Natural killer cell treated with Interleukin-12 subunit alpha and Interleukin-12 subunit beta and Interleukin-15 and Interleukin-18, amount 100 ng/mL, for 72 hours (primary cell): ENCODE data around the gene KCNE5. TPM values are rescaled to one million over a fixed set of nuclear protein-coding genes. Genes with fewer than 3 reads are reported as not detected.
"Not testable (repeated sequence)": the region's sequence is repeated elsewhere in the genome, so short reads cannot be mapped to it uniquely, and the experiment has no call there.

Experiments used
- ATAC-seq, 2 donors: fragments of 150-1000 bp; cut with Tn5 transposase in 1 of 2; sonication (Bioruptor Pico), chemical (Tn5 transposase) in 1 of 2; 2 replicates each; pipeline ENCODE4 v1.10.0; 2021
- DNase-seq: peaks from one replicate; pipeline ENCODE4 v3.0.0; 2022; ENCODE audit warnings: low spot score
- H3K27ac Mint-ChIP-seq, 2 donors: 1 replicate in 1 of 2; 2 replicates in 1 of 2; pipeline ENCODE4 v1.8.0; 2022; ENCODE audit warnings: mixed read lengths in 2 of 2, mild to moderate bottlenecking in 1 of 2, moderate library complexity in 1 of 2
- H3K27me3 Mint-ChIP-seq, 2 donors: 1 replicate in 1 of 2; 2 replicates in 1 of 2; pipeline ENCODE4 v1.8.0; 2022; ENCODE audit warnings: mixed read lengths in 2 of 2
- H3K36me3 Mint-ChIP-seq: one replicate; pipeline ENCODE4 v1.8.0; 2022; ENCODE audit warnings: mixed read lengths
- H3K4me1 Mint-ChIP-seq, 2 donors: 1 replicate in 1 of 2; 2 replicates in 1 of 2; pipeline ENCODE4 v1.8.0; 2022; ENCODE audit warnings: low read depth in 2 of 2, mixed read lengths in 2 of 2, mild to moderate bottlenecking in 1 of 2
- H3K4me3 Mint-ChIP-seq: one replicate; pipeline ENCODE4 v1.8.0; 2022; ENCODE audit warnings: mixed read lengths
- H3K9me3 Mint-ChIP-seq: 2 replicates; pipeline ENCODE4 v1.8.0; 2022; ENCODE audit warnings: mixed read lengths
- total RNA-seq, 2 donors: library from RNA; stranded (reverse); gene quantifications; one replicate each; pipeline ENCODE4 v1.2.3, GENCODE V29; 2022

Gene KCNE5, protein sequence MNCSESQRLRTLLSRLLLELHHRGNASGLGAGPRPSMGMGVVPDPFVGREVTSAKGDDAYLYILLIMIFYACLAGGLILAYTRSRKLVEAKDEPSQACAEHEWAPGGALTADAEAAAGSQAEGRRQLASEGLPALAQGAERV
- total RNA-seq = 1 to 10 TPM in 1 of 2 donors, under 1 TPM in 1; 0.83 to 1.1 TPM

- Mint-ChIP-seq H3K4me3 (no peak within 1 kb of the TSS), H3K27me3 (peaks cover 0 to 5% of the 10 kb centered on the region in 2 donors), H3K9me3 (no peaks in the 10 kb centered on the region), H3K4me1 (peaks cover 16% of the 10 kb centered on the region in 2 donors), H3K27ac (no peak within 1 kb of the TSS), H3K36me3 (no peaks in the 10 kb centered on the region)
- ATAC-seq = peak in 1 of 2 donors; percentile 50
- no peak for DNase-seq
These were observed at the start of gene KCNE5 for GRCh38 chrX:109624641-109625616. Gene KCNE5 (minus strand): TSS chrX:109625172. CDS start chrX:109625020, 152 bp downstream.

GRCh38 chrX:109672239-109672638 lies 47.3 kb upstream of the KCNE5 start:
- no peaks in the 10 kb centered on the region for H3K36me3 Mint-ChIP-seq
- no peak overlapping the region for H3K27ac Mint-ChIP-seq
- no peaks in the 10 kb centered on the region for H3K27me3 Mint-ChIP-seq
- no peak for DNase-seq
- H3K4me3 Mint-ChIP-seq = no peak overlapping the region
- ATAC-seq = no peak
- H3K4me1 Mint-ChIP-seq = no peaks in the 10 kb centered on the region
- no peaks in the 10 kb centered on the region for H3K9me3 Mint-ChIP-seq

GRCh38 chrX:109671170-109671569 lies 46.2 kb upstream of the KCNE5 start:
- not testable (repeated sequence) for H3K27me3 Mint-ChIP-seq, H3K9me3 Mint-ChIP-seq, ATAC-seq, H3K36me3 Mint-ChIP-seq, DNase-seq, H3K4me1 Mint-ChIP-seq, H3K4me3 Mint-ChIP-seq, H3K27ac Mint-ChIP-seq

DNA sequence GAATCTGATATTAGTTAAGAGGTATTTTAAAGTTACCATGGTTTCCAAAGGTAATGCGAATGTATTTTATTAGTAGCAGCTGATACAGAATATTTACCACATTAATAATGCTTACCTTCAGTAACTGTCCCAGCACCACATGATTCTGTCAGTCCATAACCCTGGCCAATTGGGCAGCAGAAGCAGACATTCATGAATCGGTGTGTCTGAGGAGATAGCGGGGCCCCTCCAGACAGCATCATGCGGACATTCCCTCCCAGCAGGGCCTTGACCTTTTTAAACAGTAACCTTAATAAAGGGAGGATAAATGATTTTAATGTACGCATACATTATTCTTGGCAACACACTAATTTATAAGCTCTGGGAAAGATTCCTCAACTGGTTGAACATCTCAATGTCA lies 43.0 kb upstream of the KCNE5 start:
- DNase-seq (no peak), ATAC-seq (no peak)
- Mint-ChIP-seq H3K27ac (no peak overlapping the region), H3K27me3 (no peaks in the 10 kb centered on the region), H3K36me3 (peaks cover 8% of the 10 kb centered on the region), H3K9me3 (no peaks in the 10 kb centered on the region), H3K4me1 (no peaks in the 10 kb centered on the region), H3K4me3 (no peak overlapping the region)

DNA sequence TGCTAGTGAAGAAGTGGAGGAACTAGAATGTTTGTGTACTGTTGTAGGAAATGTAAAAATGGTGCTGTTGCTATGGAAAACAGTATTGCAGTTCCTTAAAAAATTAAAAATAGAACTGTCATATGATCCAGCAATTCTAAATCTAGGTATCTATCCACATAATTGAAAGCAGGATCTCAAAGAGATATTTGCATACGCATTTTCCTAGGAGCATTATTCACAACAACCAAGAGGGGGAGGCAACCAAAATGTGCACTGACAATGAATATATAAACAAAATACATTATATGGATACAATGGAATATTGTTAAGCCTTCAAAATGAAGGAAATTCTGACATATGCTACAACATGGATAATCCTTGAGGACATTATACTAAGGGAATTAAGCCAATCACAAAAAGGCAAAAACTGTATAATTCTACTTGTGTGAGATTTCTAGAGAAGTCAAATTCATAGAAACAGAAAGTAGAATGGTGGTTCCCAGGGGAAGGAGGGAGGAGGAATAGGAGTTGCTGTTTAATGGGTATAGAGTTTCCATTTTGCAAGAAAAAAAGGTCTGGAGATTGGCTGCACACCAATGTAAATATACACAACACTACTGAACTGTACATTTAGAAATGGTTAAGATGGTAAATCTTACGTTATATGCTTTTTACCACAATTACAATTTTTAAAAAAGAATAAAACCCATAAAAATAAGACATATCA lies 35.6 kb upstream of the KCNE5 start:
- peaks cover 35% of the 10 kb centered on the region for H3K36me3 Mint-ChIP-seq

GRCh38 chrX:109658391-109658790 lies 33.4 kb upstream of the KCNE5 start:
- H3K9me3 Mint-ChIP-seq = peaks cover 3% of the 10 kb centered on the region
- H3K4me3 Mint-ChIP-seq = no peak overlapping the region
- peaks cover 43% of the 10 kb centered on the region for H3K36me3 Mint-ChIP-seq
- DNase-seq (no peak), ATAC-seq (no peak)
- peaks cover 5 to 21% of the 10 kb centered on the region in 2 donors for H3K4me1 Mint-ChIP-seq
- peaks cover 0 to 2% of the 10 kb centered on the region in 2 donors for H3K27me3 Mint-ChIP-seq
- no peak overlapping the region for H3K27ac Mint-ChIP-seq

More for the DNA sequence above, 35.6 kb upstream of the KCNE5 start:
- H3K27me3 Mint-ChIP-seq = peaks cover 0 to 2% of the 10 kb centered on the region in 2 donors
- H3K27ac Mint-ChIP-seq = no peak overlapping the region
- ATAC-seq (no peak), DNase-seq (no peak)
- H3K4me1 Mint-ChIP-seq = peaks cover 0 to 13% of the 10 kb centered on the region in 2 donors
- H3K9me3 Mint-ChIP-seq = peaks cover 3% of the 10 kb centered on the region
- no peak overlapping the region for H3K4me3 Mint-ChIP-seq

DNA sequence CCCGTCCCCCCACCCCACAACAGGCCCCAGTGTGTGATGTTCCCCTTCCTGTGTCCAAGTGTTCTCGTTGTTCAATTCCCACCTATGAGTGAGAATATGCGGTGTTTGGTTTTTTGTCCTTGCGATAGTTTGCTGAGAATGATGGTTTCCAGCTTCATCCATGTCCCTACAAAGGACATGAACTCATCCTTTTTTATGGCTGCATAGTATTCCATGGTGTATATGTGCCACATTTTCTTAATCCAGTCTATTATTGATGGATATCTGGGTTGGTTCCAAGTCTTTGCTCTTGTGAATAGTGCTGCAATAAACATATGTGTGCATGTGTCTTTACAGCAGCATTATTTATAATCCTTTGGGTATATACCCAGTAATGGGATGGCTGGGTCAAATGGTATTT lies 32.4 kb upstream of the KCNE5 start:
- H3K36me3 Mint-ChIP-seq = peaks cover 37% of the 10 kb centered on the region
- ATAC-seq, DNase-seq, H3K4me3 Mint-ChIP-seq, H3K27me3 Mint-ChIP-seq, H3K9me3 Mint-ChIP-seq, H3K27ac Mint-ChIP-seq: not testable (repeated sequence)
- H3K4me1 Mint-ChIP-seq = peaks cover 5 to 21% of the 10 kb centered on the region in 2 donors

GRCh38 chrX:109656774-109657173 lies 31.8 kb upstream of the KCNE5 start:
- H3K4me3 Mint-ChIP-seq = no peak overlapping the region
- H3K9me3 Mint-ChIP-seq = peaks cover 3% of the 10 kb centered on the region
- DNase-seq = no peak
- H3K27me3 Mint-ChIP-seq = peaks cover 0 to 2% of the 10 kb centered on the region in 2 donors
- H3K27ac Mint-ChIP-seq = no peak overlapping the region
- H3K4me1 Mint-ChIP-seq = peaks cover 5 to 21% of the 10 kb centered on the region in 2 donors
- peaks cover 35% of the 10 kb centered on the region for H3K36me3 Mint-ChIP-seq
- ATAC-seq = no peak

- H3K4me3 Mint-ChIP-seq = no peak overlapping the region
- no peak for ATAC-seq
- peaks cover 5 to 20% of the 10 kb centered on the region in 2 donors for H3K4me1 Mint-ChIP-seq
- H3K27ac Mint-ChIP-seq = no peak overlapping the region
- H3K27me3 Mint-ChIP-seq = peaks cover 0 to 1% of the 10 kb centered on the region in 2 donors
- peaks cover 34% of the 10 kb centered on the region for H3K36me3 Mint-ChIP-seq
- peaks cover 3% of the 10 kb centered on the region for H3K9me3 Mint-ChIP-seq
- no peak for DNase-seq
These were observed 30.7 kb upstream of the KCNE5 start for GRCh38 chrX:109655502-109656201.

- DNase-seq (no peak), ATAC-seq (no peak)
- Mint-ChIP-seq H3K9me3 (peaks cover 3% of the 10 kb centered on the region), H3K4me1 (peaks cover 5 to 15% of the 10 kb centered on the region in 2 donors), H3K36me3 (peaks cover 28% of the 10 kb centered on the region), H3K4me3 (no peak overlapping the region), H3K27ac (no peak overlapping the region), H3K27me3 (no peaks in the 10 kb centered on the region)
These were observed 29.6 kb upstream of the KCNE5 start for GRCh38 chrX:109654516-109655109.

DNA sequence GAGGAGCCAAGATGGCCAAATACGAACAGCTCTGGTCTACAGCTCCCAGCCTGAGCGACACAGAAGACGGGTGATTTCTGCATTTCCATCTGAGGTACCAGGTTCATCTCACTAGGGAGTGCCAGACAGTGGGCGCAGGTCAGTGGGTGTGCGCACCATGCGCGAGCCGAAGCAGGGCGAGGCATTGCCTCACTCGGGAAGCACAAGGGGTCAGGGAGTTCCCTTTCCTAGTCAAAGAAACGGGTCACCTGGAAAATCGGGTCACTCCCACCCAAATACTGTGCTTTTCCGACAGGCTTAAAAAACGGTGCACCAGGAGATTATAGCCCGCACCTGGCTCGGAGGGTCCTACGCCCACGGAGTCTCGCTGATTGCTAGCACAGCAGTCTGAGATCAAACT lies 19.7 kb upstream of the KCNE5 start:
- DNase-seq, H3K4me1 Mint-ChIP-seq, H3K27me3 Mint-ChIP-seq, H3K4me3 Mint-ChIP-seq, H3K36me3 Mint-ChIP-seq, H3K9me3 Mint-ChIP-seq, ATAC-seq, H3K27ac Mint-ChIP-seq: not testable (repeated sequence)

DNA sequence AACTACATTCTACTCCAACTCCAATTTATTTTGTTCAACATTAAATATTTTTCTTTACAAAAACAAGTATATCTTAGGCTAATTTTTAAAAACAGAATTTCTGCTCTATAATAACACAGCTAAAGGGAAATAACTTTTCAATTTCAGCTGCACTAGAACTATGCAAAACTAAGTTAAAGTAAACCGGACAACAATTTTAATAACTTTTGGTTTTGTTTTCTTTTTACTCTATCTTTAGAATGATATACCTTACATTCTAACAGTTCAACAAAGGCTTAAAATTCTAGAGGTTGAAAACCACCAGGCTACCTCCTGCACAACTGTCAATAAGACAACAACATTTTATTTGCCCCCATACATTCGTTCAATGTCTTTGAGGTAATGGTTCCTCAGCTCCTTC lies 18.7 kb upstream of the KCNE5 start:
- Mint-ChIP-seq H3K27me3 (no peaks in the 10 kb centered on the region), H3K27ac (no peak overlapping the region), H3K4me1 (peaks cover 9 to 10% of the 10 kb centered on the region in 2 donors), H3K36me3 (peaks cover 3% of the 10 kb centered on the region), H3K4me3 (no peak overlapping the region), H3K9me3 (no peaks in the 10 kb centered on the region)
- no peak for DNase-seq
- no peak for ATAC-seq

GRCh38 chrX:109638158-109638557 lies 13.2 kb upstream of the KCNE5 start:
- peak overlapping the region in 1 of 2 donors; percentile 58 for H3K27ac Mint-ChIP-seq
- DNase-seq (no peak), ATAC-seq (no peak)
- H3K4me1 Mint-ChIP-seq = peaks cover 9 to 12% of the 10 kb centered on the region in 2 donors
- H3K36me3 Mint-ChIP-seq = peaks cover 10% of the 10 kb centered on the region
- H3K9me3 Mint-ChIP-seq = no peaks in the 10 kb centered on the region
- no peaks in the 10 kb centered on the region for H3K27me3 Mint-ChIP-seq
- no peak overlapping the region for H3K4me3 Mint-ChIP-seq
